Pulmonary artery endothelial cell (primary cell): ENCODE data around the gene FAM24B. TPM values are rescaled to one million over a fixed set of nuclear protein-coding genes. Genes with fewer than 3 reads are reported as not detected.
"Not testable (repeated sequence)": the region's sequence is repeated elsewhere in the genome, so short reads cannot be mapped to it uniquely, and the experiment has no call there.

Experiments used
- DNase-seq: peaks from one replicate; pipeline ENCODE4 v3.0.0-alpha.2; 2011; ENCODE audit warnings: low read depth, low spot score
- total RNA-seq: library from RNA; depleted of rRNA; stranded (reverse); fragments of >200 nt; gene quantifications from 2 replicates; pipeline ENCODE4 v1.2.3, GENCODE V29; 2014

The FAM24B gene
- total RNA-seq, 1 donor from 2014 or later, result 7.9 TPM

DNA sequence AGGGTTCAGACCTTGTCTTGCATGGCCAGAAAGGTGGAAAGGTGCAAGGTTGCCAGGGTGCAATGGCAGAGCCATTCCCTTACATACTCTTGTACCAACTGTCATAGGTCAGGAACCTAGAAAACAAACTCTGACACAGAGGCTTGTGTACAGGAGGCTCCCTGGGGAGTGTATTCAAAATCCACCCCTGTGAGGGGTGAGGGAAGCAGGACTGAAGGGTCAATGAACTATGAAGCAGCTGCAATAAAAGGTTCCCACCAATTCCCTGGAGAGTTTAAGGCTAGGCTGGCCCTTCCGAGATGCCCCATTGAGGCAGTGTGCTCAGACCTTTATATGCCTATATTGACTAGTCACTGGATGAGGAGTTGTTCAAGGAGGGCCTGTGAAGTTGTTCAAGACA is 19.9 kb downstream of the FAM24B start:
- DNase-seq, result no peak

DNA sequence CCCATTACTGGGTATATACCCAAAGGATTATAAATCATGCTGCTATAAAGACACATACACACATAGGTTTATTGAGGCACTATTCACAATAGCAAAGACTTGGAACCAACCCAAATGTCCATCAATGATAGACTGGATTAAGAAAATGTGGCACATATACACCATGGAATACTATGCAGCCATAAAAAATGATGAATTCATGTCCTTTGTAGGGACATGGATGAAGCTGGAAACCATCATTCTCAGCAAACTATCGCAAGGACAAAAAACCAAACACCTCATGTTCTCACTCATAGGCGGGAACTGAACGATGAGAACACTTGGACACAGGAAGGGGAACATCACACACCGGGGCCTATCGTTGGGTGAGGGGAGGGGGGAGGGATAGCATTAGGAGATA is 21.3 kb downstream of the FAM24B start:
- not testable (repeated sequence) for DNase-seq

- no peak for DNase-seq
Observed at GRCh38 chr10:122856902-122857301, 22.5 kb downstream of the FAM24B start.

DNA sequence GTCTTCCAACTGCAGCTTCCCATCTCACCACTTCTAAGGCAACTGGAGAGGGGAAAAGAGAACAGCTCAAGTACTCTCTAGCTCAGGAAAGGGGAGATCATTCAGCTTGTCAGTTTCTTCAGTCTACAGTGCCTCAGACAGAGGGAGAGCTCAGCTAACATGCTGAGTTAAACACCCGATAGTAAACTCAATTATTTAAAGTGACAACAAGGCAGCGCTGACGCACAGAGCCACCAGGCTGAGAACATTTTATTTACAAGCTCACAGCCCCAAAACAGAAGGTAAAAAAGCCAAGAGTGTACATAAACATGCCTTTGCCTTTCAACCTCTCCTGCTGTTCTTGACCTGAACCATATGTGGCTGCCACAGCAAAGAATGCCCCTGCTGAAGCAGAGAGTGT is 23.6 kb downstream of the FAM24B start:
- no peak for DNase-seq

GRCh38 chr10:122854648-122855047 is 24.7 kb downstream of the FAM24B start:
- no peak for DNase-seq

GRCh38 chr10:122853665-122854313 is 25.6 kb downstream of the FAM24B start:
- no peak for DNase-seq

DNA sequence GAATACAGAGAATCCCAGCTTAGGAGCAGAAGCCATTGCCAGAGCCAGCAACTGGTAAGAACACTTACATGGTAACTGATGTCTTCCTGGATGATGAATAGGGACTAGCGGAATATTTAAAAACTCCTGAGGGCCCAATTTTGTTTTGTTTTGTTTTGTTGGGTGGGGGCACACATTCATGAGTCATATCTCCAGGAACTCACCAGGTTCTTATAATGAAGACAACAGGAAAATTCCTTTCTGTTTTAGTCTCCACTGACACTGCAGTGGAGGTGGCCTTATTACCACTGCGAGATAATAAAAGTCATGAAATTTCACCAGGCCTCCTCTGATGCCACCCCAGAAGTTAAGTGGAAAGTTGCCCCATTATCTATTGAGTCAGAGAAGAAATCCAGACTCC is 27.1 kb downstream of the FAM24B start:
- DNase-seq, result no peak

DNA sequence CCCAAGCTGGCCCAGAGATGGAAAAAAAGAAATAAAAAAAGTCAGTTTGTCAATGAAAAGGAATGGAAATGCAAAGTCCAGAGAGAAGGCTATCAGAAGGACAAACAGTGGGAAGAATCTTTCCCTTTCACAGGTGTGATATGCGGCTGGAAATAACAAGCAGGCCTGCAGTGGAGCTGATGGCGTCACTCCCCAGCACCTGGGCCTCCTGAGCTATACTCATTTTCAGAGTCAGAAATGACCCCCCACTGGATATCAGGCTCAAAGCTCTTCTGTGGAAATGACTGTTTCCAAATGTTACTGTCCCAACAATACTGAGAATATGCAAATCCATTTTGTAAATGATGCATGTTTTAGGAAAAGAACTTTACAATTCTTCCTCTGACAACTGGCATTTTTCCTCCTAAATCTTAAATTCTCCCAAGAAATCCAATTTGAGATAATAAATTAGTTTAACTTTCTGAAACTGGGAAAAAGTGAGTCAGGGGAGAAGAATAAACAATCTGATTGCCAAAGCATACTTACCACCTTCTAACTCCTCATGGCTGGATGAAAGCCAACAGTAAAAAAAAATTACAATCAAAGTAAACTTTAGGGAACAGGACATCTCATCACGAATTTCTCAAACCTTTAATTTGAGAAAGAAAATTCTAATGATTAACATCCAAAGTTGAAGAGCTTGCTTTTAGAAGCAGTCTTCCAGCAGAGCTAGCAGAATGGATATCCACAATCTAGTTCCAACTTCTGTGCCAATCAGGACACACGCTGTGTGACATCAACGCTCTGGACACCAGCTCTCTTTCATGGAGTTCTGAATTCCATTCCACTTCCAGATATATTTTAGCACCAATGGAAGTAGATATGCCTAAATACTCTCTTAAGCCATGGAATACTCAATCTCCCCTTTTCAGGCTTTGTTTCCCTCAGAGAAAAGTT is 28.4 kb downstream of the FAM24B start:
- DNase-seq, result no peak

GRCh38 chr10:122849900-122850605 is 29.3 kb downstream of the FAM24B start:
- no peak for DNase-seq

GRCh38 chr10:122849090-122849489 is 30.3 kb downstream of the FAM24B start:
- DNase-seq, result no peak

DNA sequence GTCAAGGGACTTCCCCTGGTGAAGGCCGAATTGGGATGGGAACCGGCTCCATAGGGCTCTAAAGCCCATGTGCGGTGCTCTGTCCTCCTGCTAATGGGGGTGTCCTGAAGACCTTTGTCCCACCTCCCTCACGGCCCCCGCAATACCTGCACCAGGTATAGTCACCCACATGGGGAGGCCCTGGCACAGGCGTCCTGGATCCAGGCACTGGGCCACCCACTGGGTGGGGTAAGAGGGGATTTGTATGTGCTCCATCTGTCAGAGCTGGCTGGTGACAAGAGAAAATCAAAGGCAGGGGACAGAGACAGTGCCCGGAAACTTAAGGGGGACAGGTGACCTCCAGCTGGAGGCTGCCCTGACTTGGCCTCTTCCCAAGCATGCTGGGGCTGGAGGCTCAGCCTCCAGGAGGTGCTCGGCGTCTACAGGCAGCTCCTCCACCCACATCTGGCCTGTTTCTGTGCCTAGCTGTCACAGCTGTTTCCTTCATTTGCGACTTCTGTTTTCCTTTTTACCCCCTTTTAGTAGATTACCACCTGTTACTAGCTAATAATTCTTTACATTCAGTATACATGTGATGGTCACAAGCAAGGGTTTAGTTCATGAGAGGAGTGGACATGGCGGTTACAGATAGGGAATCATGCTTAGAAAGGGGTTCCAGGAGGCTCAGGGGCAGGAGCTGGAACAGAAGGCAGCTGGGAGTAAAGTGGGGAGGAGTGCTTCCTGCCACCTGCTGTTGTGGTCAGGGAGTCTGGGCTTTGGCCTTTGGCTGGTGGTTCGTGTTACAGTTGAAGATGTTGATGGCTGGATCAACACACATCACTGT is 31.4 kb downstream of the FAM24B start:
- no peak for DNase-seq

GRCh38 chr10:122845783-122846332 is 33.5 kb downstream of the FAM24B start, which contains the start of gene CUZD1:
CUZD1 (minus strand) TSS chr10:122845857; CDS start chr10:122845843, 14 bp downstream.
- DNase-seq, result no peak

DNA sequence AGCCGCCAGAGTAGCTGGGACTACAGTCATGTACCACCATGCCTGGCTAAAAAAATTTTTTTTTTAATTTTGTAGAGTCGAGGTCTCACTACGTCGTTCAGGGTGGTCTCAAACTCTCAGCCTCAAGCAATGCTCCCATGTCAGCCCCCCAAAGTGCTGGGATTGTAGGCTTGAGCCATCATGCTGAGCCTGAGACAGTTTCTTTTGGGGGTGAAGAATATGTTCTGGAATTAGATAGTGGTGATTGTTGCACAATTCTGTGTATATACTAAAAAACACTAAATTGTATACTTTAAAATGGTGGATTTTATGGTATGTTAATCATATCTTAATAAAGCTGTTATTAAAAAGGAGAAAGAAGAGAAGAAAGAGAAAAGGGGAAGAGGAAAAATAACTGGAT is 35.2 kb downstream of the FAM24B start:
- DNase-seq, result no peak

- DNase-seq, result no peak
Observed at GRCh38 chr10:122841569-122841968, 37.8 kb downstream of the FAM24B start.

DNA sequence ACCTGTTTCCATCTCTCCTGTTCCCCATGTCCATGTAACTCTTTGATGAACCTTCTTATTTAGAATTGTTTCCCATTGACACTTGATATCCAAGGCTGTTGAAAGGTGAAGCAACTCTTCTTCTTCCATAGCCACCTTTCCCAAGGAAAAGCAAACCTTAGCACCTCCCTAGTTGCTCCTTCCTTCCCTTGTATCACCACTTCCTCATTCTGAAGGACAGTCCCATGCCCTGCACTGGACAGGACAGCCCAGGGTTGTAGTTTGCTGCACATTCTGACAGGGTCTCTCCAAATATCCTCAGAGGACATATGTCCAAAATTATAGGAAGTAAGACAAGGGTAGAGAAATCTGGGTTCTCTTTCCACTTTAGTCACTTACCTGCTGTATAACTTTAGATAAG is 39.9 kb downstream of the FAM24B start:
- DNase-seq, result no peak

- DNase-seq, result no peak
Observed at GRCh38 chr10:122838880-122839279, 40.5 kb downstream of the FAM24B start.

DNA sequence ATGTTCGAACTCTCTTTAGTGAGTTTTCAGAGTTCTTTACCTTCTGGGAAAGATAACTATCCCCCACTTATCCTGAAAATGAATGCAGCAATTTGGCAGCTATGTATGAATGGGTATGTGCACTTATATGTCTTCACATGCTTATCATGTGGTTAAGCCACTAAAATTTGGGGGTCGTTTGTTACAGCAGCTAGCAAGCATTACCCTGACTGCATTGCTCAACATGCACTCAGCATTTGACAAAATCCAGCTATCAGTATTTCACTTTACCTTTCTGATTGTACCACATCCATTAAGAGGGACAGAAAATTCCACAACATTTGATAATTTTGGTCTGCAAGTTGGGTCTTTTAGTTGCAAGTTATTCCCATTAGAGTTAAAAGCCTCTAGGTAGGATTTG is 43.5 kb downstream of the FAM24B start:
- no peak for DNase-seq

DNA sequence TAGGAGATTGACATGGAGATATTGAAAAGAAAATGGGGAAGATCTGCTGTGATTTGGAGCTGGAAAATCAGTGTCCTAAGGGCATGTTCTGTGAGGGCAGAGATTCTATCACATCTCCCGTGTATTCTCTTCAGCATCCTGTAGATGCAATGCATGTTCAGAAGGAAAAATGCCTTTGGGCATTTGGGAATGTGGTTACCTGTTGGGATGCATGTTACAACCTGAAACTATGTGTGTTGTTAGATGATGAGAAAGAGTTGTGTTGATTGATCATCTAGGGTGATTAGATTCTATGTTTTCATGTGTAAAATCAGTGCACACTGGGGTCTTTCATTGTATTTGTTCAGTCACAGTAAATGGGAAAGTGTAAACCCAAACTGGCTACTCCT is 48.4 kb downstream of the FAM24B start:
- no peak for DNase-seq

- no peak for DNase-seq
Observed at GRCh38 chr10:122830273-122830964, 49.0 kb downstream of the FAM24B start.

- DNase-seq, result no peak
Observed at GRCh38 chr10:122829454-122829853, 49.9 kb downstream of the FAM24B start.
